ENCODE measurements around the gene OSBPL8. TPM values are rescaled to one million over a fixed set of nuclear protein-coding genes. Genes with fewer than 3 reads are reported as not detected.

Gene OSBPL8
- total RNA-seq, 1 donor from 2014 or later: 77.5 TPM

GRCh38 chr12:76457818-76458217, 101.8 kb downstream of the OSBPL8 start:
- no peak for DNase-seq (ENCODE audit: low read depth)
- H3K36me3 ChIP-seq (ENCODE audit: control insufficient read depth, insufficient read depth, low read length): no peaks in the 10 kb centered on the region
- no peaks in the 10 kb centered on the region for H3K27me3 ChIP-seq (ENCODE audit: control insufficient read depth, insufficient read depth, low read length)
- no peak overlapping the region for H3K4me3 ChIP-seq (ENCODE audit: low read depth, low read length)
- no peak for TF ChIP-seq CTCF (IDR thresholded peaks at IDR 0.05; ENCODE audit: insufficient read depth, low read length, poor library complexity, severe bottlenecking)

- DNase-seq (ENCODE audit: low read depth): no peak
- Histone ChIP-seq H3K36me3 (ENCODE audit: control insufficient read depth, insufficient read depth, low read length) (no peaks in the 10 kb centered on the region), H3K27me3 (ENCODE audit: control insufficient read depth, insufficient read depth, low read length) (no peaks in the 10 kb centered on the region), H3K4me3 (ENCODE audit: low read depth, low read length) (no peak overlapping the region)
- no peak for TF ChIP-seq CTCF (IDR thresholded peaks at IDR 0.05; ENCODE audit: insufficient read depth, low read length, poor library complexity, severe bottlenecking)
Measured at GRCh38 chr12:76457010-76457409, 102.6 kb downstream of the OSBPL8 start.

GRCh38 chr12:76455582-76456345, 103.8 kb downstream of the OSBPL8 start:
- peak; percentile 57 for TF ChIP-seq CTCF (IDR thresholded peaks at IDR 0.05; ENCODE audit: insufficient read depth, low read length, poor library complexity, severe bottlenecking)
- peak; percentile 83 for DNase-seq (ENCODE audit: low read depth)
- Histone ChIP-seq H3K4me3 (ENCODE audit: low read depth, low read length) (no peak overlapping the region), H3K27me3 (ENCODE audit: control insufficient read depth, insufficient read depth, low read length) (no peaks in the 10 kb centered on the region), H3K36me3 (ENCODE audit: control insufficient read depth, insufficient read depth, low read length) (no peaks in the 10 kb centered on the region)

GRCh38 chr12:76451528-76451927, 108.0 kb downstream of the OSBPL8 start:
- DNase-seq (ENCODE audit: low read depth): no peak
- TF ChIP-seq CTCF (IDR thresholded peaks at IDR 0.05; ENCODE audit: insufficient read depth, low read length, poor library complexity, severe bottlenecking): no peak
- no peak overlapping the region for H3K4me3 ChIP-seq (ENCODE audit: low read depth, low read length)
- H3K27me3 ChIP-seq (ENCODE audit: control insufficient read depth, insufficient read depth, low read length): no peaks in the 10 kb centered on the region
- H3K36me3 ChIP-seq (ENCODE audit: control insufficient read depth, insufficient read depth, low read length): no peaks in the 10 kb centered on the region

GRCh38 chr12:76450690-76451089, 108.9 kb downstream of the OSBPL8 start:
- no peak for TF ChIP-seq CTCF (IDR thresholded peaks at IDR 0.05; ENCODE audit: insufficient read depth, low read length, poor library complexity, severe bottlenecking)
- peak; percentile 21 for DNase-seq (ENCODE audit: low read depth)
- no peak overlapping the region for H3K4me3 ChIP-seq (ENCODE audit: low read depth, low read length)
- H3K36me3 ChIP-seq (ENCODE audit: control insufficient read depth, insufficient read depth, low read length): no peaks in the 10 kb centered on the region
- no peaks in the 10 kb centered on the region for H3K27me3 ChIP-seq (ENCODE audit: control insufficient read depth, insufficient read depth, low read length)

GRCh38 chr12:76449993-76450392, 109.6 kb downstream of the OSBPL8 start:
- H3K36me3 ChIP-seq (ENCODE audit: control insufficient read depth, insufficient read depth, low read length): no peaks in the 10 kb centered on the region
- DNase-seq (ENCODE audit: low read depth): no peak
- no peak for TF ChIP-seq CTCF (IDR thresholded peaks at IDR 0.05; ENCODE audit: insufficient read depth, low read length, poor library complexity, severe bottlenecking)
- no peak overlapping the region for H3K4me3 ChIP-seq (ENCODE audit: low read depth, low read length)
- no peaks in the 10 kb centered on the region for H3K27me3 ChIP-seq (ENCODE audit: control insufficient read depth, insufficient read depth, low read length)

All from kidney epithelial cell (primary cell).